GM19043 (cell line): Measurements from ENCODE around the gene NOSIP.

Source experiments
- ATAC-seq: cut with Tn5 transposase; IDR thresholded peaks from one replicate; pipeline ENCODE4 v1.9.1; 2021; ENCODE audit warnings: low read depth; ENCODE audit not compliant: unreplicated experiment

Gene NOSIP

GRCh38 chr19:49552749-49553148 is 27.6 kb downstream of the NOSIP start:
- no peak for ATAC-seq

GRCh38 chr19:49551531-49551930 is 28.8 kb downstream of the NOSIP start:
- ATAC-seq = no peak

- no peak for ATAC-seq
These were observed 31.3 kb downstream of the NOSIP start for GRCh38 chr19:49549045-49549444.

- ATAC-seq = no peak
These were observed 33.4 kb downstream of the NOSIP start for GRCh38 chr19:49546825-49547565.

GRCh38 chr19:49544154-49544553 is 36.2 kb downstream of the NOSIP start:
- no peak for ATAC-seq

- ATAC-seq = no peak
These were observed 37.3 kb downstream of the NOSIP start for GRCh38 chr19:49543032-49543431.

- ATAC-seq = no peak
These were observed 37.9 kb downstream of the NOSIP start for GRCh38 chr19:49542446-49542845.

- no peak for ATAC-seq
These were observed 38.4 kb downstream of the NOSIP start for GRCh38 chr19:49541914-49542313.

- no peak for ATAC-seq
These were observed 41.0 kb downstream of the NOSIP start for GRCh38 chr19:49539192-49539952.

- no peak for ATAC-seq
These were observed 41.7 kb downstream of the NOSIP start for GRCh38 chr19:49538643-49539042.

GRCh38 chr19:49536921-49537462 is 43.4 kb downstream of the NOSIP start:
- no peak for ATAC-seq

GRCh38 chr19:49534632-49535385 is 45.5 kb downstream of the NOSIP start:
- ATAC-seq = no peak

- no peak for ATAC-seq
These were observed 46.5 kb downstream of the NOSIP start for GRCh38 chr19:49533551-49534488.

- no peak for ATAC-seq
These were observed 49.6 kb downstream of the NOSIP start for GRCh38 chr19:49530708-49531107.

- no peak for ATAC-seq
These were observed 52.1 kb downstream of the NOSIP start for GRCh38 chr19:49528211-49528771.

GRCh38 chr19:49524812-49525455 is 55.4 kb downstream of the NOSIP start:
- ATAC-seq = no peak

GRCh38 chr19:49520705-49521319 is 59.5 kb downstream of the NOSIP start:
- no peak for ATAC-seq

GRCh38 chr19:49518033-49518432 is 62.3 kb downstream of the NOSIP start:
- ATAC-seq = no peak

- no peak for ATAC-seq
These were observed 64.6 kb downstream of the NOSIP start for GRCh38 chr19:49515767-49516166.
